GM21423 (cell line): Measurements from ENCODE around the gene ATG4B.

Experiments used
- ATAC-seq: cut with Tn5 transposase; IDR thresholded peaks from one replicate; pipeline ENCODE4 v1.9.1; 2021; ENCODE audit warnings: mild to moderate bottlenecking, moderate library complexity; ENCODE audit not compliant: unreplicated experiment

Gene ATG4B

DNA sequence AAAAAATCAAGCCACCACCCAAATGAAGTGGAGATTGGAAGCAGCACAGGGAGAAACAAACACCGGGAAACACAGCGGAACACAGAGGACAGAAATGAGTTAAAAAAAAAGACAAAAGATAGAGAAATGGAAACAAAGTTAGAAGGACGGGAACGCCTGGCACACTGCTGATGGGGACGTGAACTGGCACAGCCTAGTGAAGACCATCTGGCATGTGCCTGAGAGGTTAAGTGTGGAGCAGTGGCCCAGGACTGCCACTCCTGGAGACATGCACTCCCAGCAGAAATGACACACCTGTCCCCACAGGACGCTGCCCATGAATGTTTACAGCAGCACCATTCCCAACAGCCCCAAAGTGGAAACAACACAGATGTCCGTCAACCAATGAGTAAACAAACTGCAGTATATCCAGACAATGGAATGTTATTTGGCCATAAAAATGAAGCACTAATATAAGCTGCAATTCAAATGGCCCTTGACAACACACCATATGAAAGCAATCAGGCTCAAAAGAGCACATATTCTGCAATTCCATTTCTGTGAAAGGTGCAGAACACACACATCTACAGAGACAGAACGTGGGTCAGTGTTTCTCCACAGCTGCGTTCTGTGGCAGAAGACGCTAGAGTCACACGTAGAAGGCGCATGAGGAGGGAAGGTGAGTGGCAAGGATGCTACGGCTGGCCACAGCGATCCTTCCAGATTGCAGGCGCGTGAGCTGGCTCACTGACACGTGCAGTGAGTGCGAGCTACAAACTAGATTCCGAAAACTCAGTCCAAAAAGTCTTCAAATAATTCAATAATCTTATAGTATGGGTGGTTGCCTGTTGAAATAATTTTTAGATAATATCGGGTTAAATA, 25.1 kb upstream of the ATG4B start:
- ATAC-seq, result no peak

DNA sequence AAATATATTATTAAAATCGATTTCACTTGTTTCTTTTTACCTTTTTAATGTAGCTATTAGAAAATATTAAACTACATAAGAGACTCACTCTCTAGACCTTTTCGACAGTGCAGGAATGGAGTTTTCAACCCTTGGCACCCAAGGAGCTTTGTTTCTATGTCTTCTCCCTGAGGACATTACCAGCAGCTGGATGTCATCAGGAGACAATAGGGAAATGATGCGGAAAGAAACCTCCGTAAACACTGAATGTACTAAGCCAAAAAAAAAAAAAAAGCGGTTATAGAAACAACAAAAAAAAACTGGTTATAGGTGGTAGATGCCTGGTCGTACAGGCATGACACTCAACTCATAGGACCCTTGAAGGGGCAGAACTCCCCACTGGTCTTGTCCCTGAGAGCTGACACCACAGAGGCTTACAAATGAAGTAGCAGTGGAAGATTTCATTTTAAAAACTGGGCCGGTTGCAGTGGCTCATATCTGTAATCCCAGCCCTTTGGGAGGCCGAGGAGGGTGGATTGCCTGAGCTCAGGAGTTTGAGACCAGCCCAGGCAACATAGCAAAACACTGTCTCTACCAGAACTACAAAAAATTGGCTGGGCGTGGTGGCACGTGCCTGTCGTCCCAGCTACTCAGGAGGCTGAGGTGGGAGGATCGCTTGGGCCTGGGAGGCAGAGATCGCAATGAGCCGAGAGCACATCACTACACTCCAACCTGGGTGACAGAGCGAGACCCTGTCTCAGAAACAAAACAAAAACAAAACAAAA, 24.3 kb upstream of the ATG4B start:
- ATAC-seq, result no peak

DNA sequence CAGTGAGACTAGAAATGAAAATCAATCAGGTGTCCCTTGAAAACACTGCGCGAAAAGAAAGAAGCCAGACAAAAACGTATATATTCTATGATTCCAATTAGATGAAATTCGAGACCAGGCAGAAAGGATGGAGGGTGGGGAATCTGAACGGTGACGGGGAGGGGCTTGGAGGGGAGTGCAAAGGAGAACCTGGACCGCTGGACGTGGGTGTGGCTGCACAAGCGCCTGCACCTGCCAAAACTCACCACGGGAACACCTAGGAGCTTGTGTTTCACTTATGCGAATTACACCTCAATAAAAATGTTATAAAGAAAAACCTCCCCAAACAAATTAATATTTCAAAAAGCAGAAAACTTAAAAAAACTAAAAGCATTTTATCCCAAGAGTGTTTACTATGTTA, 22.5 kb upstream of the ATG4B start:
- ATAC-seq, result no peak

DNA sequence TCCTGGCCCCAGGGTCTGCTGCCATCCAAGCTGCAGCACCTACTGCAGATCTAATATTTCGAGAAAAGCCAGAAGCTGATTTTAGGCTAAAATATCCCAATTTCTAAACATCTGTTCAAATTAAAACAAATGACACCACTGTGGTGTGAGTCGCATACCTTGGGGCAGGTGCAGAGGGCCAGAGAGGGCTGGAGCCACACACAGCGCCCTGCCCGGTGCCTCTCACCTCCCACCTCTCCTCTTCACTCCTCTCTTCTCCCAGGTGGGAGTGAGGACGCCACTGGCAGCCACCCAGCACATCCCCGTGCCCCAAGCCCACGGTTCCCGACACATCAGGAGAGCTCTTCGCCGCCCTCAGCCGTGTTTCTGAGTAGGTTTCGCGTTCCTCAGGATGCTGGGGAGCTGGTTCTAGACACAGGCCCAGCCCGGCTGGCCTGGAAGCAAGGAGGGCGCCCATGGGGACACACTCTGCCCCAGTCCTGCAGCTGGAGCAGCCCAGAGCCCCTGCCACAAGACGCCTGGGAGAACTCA, 21.9 kb upstream of the ATG4B start:
- no peak for ATAC-seq

DNA sequence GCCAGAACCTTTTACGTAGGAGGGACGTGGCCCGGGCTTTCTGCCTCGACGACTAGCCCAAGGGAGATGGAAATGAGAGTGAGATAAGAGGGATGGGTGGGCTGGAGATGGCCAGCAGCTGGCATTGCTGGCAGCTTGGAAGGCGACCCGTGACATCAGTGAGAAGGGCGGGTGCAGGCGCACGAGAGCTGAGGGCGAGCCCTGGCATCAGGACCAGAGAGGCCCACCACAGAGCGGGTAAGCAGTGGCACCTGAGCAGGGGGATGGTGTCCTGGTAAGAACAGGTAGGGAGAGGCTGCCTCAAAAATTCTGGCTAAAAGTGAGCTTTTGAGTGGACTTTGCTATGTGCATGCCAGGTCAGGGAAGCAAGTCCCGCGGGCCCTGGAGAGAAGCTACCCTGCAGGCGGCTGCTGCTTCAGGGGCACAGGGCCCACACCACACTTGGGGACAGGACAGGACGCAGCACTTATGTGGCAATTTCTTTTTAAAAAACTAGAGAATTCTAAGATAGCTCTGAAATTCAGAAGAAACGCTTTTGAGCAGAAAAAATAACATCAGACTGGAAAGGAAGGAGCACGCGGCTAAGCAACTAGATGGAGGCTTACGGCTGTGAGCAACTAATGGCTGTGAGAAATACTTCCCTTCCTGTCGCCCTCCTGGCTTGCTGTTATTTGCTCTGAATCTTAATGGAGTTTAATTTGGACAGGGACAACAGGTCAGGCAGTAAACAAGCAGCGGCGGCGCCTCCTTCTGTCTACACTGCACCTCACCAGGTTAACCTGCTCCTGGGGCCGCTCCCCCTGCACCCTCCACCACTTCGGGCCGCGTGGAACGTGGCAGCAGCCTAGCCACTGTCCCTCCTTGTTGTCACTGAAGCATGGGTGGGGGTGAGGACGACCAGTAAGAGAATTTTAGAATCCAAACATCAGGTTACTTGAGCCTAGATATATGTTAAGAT, 21.0 kb upstream of the ATG4B start:
- no peak for ATAC-seq

DNA sequence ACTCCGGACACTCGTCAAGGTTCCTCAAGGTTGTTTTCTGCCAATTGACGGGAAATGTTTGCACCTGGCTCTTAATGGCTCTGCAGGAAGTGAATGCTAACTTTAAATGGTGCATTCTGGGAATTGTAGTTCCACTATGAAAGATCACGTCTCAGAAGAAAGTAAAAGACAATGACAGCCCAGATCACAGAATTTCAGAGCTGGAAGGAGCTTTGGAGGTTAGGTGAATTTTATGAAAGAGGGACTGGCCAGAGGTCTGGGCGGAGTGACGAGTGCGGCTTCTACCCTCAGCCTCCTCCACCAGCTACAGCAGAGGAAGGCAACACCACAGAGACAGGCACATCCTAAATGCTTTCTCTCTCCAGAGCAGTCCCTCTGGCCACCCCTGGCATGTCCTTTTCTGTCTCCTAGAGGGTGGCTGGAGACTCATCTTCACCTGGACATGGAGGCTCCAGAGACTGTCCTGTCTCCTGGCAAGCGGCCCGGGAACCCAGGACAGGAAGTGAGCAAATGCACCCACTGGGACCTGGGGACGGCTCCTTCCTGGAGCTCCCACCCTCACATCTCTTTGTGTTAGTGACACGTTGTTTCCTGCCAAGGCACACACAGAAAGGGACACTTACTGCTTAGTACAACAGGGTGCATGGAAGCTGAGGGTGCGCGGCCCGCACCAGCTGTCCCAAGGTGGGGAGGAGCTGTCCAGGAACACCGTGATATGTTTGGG, 19.9 kb upstream of the ATG4B start:
- no peak for ATAC-seq

DNA sequence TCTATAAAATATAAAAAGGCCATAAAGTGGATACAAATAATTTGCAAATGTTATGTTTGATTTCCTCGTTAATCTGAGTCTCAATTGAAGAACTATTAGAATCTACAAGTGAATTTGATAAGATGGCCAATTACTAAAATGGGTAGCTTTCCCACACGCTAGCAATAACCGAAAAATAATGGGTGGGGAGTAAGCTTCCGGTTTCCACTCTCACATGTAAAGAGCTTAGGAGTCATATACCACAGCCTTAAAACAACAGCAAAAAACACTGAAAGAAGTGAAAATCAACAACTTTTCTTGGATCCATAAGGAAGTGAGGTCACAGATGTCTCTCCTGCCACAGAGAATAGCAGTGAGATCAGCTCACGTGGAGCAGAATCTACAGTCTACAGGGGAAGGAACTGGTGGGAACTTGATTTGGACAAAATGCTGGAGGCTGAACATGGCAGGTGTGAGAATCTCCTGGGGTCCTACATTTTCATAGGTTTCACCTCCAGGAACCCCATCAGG, 19.1 kb upstream of the ATG4B start:
- ATAC-seq, result no peak

DNA sequence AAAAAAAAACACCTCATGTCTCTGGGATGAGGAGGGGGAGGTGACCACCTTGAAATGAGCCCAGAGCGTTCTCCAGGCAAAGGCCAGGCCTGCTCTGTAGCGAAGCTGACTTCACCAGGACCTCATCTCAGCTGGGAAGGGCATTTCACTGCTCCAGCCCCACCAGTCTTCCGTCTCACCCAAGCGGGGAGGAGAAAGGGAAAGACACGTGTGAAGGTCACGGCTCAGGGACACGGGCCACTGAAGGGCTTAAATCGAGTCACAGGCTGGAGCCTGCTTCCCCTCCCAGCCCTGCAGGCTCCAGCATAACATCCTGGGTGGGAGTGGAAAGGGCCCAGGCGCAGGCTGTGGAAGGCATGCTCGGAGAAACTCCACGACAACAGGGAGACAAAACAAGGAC, 18.7 kb upstream of the ATG4B start:
- ATAC-seq, result no peak

DNA sequence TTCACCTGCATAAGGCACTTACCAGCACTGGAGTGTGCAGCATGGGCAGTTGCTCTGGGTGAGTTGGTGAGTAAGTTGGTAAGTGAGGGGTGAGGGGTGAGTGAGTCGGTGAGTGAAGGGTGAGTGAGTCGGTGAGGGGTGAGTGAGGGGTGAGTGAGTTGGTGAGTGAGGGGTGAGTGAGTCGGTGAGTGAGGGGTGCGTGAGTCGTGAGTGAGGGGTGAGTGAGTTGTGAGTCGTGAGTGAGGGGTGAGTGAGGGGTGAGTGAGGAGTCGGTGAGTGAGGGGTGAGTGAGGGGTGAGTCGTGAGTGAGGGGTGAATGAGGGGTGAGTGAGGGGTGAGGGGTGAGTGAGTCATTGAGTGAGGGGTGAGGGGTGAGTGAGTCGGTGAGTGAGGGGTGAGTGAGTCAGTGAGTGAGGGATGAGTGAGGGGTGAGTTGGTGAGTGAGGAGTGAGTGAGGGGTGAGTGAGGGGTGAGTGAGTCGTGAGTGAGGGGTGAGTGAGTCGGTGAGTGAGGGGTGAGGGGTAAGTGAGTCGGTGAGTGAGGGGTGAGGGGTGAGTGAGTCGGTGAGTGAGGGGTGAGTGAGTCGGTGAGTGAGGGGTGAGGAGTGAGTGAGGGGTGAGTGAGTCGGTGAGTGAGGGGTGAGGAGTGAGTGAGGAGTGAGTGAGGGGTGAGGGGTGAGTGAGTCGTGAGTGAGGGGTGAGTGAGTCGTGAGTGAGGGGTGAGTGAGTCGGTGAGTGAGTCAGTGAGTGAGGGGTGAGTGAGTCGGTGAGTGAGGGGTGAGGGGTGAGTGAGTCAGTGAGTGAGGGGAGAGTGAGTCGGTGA, 17.7 kb upstream of the ATG4B start:
- no peak for ATAC-seq

DNA sequence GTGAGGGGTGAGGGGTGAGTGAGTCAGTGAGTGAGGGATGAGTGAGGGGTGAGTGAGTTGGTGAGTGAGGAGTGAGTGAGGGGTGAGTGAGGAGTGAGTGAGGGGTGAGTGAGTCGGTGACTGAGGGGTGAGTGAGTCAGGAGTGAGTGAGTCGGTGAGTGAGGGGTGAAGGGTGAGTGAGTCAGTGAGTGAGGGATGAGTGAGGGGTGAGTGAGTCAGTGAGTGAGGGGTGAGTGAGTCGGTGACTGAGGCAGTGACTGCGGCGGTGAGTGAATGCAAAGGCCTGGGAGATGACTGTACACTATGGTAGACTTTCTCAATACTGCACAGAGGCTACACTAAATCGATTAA, 17.1 kb upstream of the ATG4B start:
- no peak for ATAC-seq

DNA sequence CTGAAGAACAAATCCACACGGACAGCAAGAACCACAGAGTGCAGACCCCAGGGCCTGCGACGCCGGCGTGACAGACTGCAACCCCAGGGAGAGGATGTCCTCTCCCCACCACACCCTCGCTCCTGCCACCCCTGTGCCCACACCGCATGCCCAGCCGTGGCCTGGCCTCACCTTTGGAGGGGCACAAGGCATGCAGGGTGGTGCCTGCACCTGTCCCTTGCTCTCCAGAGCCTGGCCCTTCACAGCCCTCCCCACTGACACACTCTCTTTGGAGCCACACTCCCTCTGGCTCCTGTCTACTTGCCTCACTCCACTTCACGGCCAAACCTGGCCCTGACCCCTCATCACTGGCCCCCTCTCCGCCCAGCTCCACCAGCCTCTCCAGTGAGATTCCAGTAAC, 9.8 kb upstream of the ATG4B start:
- no peak for ATAC-seq

DNA sequence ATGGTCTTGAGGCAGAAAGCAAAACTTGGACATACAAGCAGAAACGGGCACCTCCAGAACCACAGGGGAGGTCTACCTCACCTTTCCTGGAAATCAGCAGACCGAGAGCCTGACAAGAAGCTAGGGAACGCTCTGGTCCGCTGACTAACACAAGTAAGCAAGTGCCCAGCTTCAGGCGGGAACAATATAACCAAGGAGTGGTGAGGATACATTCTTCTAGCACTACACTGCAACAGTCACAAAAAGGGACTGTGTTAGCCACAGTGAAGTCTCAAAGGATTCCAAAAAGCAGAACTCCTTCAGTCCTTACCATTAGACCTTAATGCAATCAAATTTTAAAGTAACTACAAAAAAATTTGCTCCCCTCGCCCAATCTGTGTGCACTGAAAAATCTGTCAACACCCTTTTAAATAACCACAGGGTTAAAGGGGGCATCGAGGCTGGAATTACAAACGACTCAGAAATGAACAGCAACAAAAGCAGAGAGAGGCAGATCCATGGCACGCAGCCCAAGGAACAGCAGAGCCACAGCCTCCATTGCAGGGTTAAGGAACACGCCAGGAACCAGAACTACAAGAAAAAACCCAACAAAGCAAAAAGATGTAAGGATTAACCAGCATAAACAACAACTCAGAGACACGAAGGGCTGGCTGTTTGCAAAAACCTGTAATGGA, 7.6 kb upstream of the ATG4B start:
- ATAC-seq, result no peak

DNA sequence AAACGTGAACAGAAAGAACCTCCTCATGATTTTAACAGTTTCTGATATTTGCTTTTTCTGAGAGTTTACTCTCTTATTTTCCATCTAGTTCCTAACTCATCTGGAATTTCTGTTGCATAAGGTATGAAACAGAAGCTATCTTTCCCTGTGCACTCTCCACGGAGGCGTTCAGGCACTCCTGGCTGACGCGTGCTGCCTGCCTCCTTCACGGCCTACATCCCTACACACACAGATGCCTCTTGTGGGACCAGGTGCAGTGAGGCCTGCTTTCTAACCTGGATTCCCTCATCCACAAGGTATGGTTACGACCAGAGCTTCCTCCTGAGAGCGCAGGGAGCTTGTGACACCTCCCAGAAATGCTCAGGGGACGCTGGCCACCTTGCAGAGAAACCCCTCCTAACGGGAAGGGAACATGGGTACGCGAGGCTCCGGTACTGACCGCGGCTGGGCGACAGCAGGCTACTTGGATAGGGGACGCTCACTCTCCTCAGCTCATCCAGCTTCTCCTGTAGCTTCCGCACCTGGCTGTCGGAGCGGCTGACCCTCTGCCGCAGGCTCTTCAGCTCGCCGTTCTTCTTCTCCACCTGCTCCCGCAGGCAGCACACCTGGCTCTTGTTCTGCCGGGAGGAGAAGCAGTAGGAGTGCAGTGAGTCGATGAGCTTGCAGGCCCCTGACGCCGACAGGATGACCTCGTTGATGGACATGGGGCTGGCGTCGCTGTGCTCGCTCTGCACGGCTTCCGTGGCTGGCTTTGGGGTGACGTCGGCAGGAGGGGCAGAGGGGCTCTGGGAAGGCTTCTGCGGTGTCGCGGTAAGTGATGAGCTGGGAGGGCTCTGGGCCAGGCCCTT, 4.8 kb upstream of the ATG4B start:
- ATAC-seq, result no peak

DNA sequence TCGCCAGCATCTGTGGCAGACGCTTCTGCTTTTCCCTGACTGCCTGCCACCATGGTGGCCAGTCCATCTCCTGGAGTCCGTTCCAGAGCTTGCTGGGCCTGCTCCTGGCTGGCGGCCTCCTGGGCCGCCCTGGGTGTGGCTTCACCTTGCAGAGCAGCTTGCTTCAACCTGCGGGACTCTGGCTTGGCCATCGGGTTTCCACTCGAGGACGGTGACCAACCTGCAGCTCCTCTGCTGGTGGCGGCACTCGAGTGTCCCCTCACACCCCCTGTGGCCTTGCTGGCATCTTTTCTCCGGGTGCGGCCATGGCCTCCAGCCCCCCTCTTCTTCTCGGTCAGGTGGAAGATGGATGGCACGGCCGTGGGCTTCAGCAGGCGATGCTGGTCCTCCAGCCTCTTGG, 3.9 kb upstream of the ATG4B start:
- no peak for ATAC-seq

DNA sequence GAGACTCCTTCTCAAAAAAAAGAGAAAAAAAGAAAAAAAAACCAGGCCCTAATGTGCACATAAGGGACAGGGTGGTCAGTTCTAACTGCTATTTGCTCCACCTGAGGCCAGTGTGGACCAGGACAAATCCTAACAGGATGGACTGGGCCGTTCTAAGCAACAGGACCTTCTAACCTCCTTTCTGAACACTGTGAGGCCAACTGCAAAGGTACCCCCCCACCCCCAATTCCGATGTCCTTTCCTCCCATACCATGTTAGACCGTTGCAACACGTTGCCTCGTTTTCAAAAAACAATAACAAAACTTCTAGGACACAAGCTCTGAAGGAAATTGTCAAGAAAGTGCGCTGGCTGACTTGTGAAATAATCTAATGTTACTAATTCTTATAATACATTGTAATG, 1.7 kb upstream of the ATG4B start:
- no peak for ATAC-seq

DNA sequence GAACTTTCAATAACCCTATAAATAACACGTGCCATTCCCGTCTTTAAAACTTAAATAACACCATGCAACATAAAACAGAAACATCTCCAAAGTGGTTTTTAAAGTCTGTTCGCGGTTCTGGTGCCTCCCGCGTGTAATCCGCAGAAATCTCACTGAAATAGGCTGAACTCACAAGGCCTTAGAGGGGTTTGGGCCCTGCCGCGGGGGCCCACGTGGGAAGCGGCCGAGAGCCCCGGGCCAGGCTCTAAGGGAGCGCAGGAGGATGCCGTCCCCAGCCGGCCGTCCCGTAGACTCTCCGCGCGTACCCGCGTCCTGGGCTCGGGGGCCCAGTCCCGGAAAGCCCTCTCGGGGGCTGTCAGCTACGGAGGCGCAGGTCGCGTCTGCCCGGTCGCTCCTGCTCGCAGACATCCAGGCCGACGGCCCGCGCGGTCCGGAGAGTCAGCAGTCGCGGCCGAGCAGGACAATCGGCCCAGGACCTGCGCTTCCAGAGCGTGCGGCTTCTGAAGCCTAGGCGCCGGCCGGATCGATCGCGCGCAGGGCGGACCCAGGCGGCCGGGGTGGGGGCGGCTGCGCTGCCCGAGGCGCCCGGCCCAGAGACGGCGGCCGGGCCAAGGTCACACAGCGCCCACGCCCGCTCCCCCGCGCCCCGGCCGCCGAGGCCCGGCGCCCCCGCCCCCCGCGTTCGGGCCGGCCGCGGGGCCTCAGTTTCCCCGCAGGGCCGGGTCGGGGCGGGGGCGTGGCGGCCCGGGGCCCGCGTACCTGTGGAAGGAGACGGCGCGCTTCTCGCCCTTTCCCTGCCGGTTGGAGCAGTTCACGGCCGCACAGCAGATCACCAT, 1.1 kb upstream of the ATG4B start:
- ATAC-seq, result peak; percentile 28
